OCI-M2 (cell line): Measurements from ENCODE around the gene AGK.
"Not testable (repeated sequence)": the region's sequence is repeated elsewhere in the genome, so short reads cannot be mapped to it uniquely, and the experiment has no call there.

ENCODE experiments used
- DNase-seq: peaks from one replicate; lab custom pipeline; 2025; ENCODE audit not compliant: unreplicated experiment; lab: John Stamatoyannopoulos, UW

Gene AGK

DNA sequence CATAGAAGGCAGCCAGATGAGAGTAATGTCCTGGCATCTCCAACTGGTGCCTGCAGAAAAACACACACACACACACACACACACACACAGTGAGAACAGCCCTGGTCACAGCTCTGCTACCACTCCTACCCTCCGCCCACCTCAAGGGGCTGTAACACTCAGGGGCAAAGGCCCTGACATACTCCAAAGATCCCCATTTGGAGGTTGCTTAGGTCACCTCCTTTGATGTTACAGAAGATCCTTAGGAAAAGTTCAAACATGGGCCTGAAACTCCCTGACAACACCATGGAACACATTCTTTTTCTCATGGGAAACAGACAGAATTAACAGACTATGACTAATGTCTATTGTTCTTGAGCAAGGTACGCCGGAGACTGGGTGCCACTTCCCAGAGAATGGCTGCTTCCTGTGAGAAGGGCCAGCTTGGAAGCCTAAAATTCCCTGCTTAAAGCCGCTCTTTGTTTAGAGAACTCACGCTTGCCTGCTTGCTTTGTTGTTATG, 123.0 kb downstream of the AGK start:
- no peak for DNase-seq

GRCh38 chr7:141674702-141675101, 123.5 kb downstream of the AGK start:
- no peak for DNase-seq

- DNase-seq = no peak
Measured at GRCh38 chr7:141675436-141676215, 124.4 kb downstream of the AGK start.

GRCh38 chr7:141676618-141677017, 125.4 kb downstream of the AGK start:
- DNase-seq = no peak

- no peak for DNase-seq
Measured at GRCh38 chr7:141679014-141679413, 127.8 kb downstream of the AGK start.

DNA sequence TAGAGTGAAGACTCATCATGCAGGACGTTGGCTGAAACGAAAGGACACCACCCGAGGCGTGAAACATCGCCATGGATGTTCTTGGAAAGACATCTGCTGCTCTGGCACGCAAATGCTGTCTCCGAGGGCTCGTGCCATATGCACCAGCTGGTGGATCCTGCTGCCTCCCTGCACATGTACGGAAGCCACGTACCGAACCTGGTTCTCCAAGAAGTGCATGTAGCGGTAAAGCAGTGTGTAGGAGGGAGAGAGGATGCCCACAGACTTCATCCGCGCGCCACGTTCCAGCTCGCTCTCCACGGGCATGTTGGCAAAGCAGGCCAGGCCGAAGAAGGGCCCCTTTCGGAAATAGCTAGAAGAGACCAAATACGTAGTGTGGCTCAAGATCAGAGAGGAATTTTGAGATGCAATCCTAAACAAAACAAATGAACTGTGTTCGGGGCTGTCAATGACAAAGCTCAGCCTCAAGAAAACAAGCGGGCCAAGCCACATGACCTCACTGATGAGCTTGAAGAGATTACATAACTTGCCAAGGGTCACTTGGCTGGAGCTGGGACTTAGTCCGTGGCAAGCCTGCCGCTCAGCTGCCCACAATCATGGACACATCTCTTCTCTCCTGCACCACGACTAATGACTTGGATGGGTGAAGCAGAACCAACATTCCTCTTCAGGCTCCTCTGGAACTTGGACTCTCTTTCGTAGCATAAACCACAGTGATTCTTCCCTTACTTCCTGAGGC, 134.2 kb downstream of the AGK start:
- no peak for DNase-seq

- DNase-seq = no peak
Measured at GRCh38 chr7:141686074-141686473, 134.9 kb downstream of the AGK start.

DNA sequence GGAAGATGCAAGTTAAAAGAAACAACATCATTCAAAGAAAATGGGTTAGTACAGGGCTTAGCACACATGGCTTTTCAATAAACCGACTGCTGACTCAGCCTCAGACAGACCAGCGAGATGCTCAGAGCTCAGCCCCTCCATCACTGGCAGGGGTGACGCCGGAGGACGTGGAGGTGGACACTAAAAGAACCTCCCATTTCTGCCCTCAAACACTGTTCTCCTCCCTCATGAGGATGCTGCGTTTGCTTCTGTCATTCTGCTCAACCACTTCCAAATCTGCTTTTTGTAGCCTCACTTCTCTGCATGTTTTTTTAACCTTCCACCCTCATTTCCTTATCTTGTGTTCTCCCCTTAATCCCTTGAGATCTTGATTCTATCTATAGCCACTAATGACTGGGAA, 135.5 kb downstream of the AGK start:
- DNase-seq = no peak

DNA sequence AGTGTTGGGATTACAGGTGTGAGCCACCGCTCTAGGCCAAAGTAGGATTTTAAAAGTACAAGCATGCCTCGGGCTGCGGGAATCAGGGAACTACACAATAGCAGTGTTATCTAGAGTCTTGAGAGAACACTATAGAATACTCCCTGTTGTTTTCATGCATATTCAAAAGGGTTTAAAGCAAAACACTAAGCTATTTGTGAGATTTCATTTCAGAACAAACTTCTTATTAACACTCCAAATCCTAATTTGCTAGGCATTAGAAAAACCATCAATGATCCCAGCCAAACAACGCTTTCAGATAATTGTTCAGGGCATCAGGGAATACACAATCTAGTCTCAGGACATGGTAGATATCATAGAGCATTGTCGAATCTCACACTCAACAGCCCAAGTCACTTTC, 136.8 kb downstream of the AGK start:
- DNase-seq = no peak

- not testable (repeated sequence) for DNase-seq
Measured at GRCh38 chr7:141689072-141689825, 138.0 kb downstream of the AGK start.

DNA sequence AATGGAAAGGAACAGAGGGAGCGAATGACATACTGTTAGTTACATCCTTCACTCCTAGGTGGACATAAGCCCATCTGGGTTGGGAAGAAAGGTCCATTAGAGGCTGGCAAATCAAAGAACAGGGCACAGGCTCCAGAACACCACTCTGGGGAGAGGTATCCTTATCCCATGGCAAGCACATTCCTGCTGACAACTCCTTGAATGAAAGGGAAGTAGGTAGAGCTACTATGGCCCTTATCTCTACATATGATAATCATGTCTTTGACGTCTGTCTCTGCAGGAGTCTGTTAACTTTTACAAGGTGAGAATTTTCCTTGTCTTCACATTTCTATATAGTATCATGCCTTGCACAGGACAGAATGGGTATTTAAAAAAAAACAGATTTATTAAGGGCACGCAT, 140.3 kb downstream of the AGK start:
- DNase-seq = no peak

DNA sequence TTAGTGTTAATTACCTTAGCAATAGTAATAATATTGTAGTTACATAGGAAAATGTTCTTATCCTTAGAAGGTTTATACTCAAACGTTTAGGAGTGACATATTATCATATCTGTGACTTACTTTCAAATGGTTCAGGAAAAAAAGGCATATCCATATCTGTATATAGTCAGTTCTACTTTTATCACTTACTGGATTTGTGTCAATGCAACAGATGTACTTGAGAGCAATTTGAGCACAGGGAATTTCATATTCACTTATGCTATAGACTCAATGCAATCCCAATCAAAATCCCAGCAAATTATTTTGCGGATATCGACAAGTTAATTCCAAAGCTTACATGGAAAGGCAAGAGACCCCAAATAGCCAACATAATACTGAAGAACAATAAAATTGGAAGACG, 140.8 kb downstream of the AGK start:
- no peak for DNase-seq

DNA sequence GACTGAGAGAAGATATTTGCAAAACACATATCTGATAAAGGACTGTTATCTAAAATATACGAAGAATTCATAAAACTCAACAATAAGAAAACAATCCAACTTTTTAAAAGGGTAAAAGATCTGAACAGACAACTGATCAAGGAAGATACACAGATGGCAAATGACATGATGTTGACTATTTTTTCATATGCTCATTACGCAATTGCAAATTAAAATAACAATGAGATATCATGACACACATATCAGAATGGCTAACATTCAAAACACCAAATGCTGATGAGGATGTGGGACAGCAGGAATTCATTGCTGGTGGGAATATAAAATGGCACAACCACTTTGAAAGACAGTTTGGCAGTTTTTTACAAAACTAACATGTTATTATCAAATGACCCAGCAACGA, 141.9 kb downstream of the AGK start:
- no peak for DNase-seq

DNA sequence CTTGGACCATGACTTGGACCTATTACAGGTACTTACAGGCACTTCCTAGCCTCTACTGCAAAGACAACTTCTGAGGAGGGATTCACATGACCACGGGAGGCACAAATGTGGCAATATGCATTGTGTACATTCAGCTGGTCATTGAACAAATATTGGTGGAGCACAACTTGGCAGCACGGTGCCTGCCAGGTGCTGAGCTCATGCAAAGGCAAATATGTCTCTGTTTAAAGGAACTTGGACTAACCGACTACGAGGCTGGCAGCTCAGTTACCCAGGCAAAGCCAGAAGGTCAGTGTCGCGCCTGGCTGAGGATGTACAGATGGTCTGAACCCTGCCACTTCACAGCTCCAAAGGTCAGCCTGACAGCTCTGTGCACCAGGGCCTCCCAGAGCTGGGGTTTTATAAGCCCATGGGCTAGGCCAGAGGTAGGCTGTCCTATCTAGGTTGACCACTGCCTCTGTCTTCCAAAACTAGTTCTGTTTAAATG, 144.6 kb downstream of the AGK start:
- no peak for DNase-seq

DNA sequence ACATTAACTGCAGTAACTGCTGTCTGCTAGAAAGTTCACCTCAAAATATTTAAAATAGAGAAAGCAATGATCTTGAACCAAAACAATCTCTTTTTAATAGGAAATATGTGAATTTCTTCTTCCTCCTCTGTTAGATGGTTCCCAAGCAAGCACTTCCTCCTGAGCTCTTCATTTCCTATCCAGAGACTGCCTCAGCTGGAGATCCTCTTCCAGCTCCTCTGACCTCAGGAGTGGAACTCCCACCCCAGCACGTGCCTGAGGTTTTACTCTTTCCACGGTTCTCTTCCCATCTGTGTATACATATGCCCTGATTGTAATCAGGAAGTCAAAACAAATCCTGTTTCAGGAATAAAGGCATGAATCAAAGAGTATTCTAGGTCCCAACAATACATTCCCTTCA, 145.1 kb downstream of the AGK start:
- no peak for DNase-seq

DNA sequence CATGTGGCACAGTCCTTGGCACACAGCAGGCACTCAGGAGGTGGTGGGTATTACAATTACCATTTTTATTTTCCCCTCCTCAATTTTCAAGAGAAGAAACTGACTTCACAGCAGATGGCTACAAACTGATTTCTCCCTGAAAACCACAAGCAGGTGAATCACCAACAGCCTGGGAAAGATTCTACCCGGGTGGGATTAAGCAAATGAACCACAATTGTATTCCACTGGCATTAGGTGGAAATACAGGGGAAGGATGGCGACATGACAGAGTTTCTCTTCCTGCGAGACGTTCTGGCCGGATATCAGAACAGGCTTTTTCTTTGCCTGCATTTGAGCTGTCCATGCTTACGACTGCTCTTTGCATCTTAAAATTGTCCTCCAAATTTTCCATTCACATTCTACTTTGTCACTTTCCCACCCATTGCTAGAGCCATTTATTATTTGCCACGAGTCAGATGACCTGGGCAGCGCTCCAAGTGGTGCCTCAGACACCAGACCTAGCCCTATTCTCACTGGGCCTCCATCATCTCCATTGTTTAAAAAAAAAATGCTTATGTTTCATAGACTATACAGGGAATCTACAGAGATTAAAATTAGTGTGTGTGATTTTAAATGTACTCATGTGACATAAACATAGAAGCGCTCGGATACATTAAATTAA, 146.1 kb downstream of the AGK start:
- no peak for DNase-seq

- DNase-seq = no peak
Measured at GRCh38 chr7:141698247-141699015, 147.2 kb downstream of the AGK start.

DNA sequence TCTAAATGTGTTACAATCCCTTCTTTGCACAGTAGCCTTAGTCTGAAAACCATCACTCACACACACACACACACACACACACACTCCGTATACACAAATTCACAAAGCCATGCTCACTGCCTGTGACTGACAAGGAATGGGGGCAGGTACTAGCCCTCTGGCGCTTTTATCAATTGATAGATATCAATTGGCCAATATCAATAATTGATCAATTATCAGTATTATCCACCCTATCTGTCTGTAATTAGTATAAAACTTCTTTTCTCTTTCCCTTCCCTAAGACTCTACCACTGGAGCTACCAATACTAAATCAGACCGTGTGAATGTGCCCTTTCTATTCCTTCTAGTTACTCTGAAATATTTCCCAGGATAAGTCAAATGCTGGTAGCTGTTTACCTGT, 148.7 kb downstream of the AGK start:
- DNase-seq = no peak

DNA sequence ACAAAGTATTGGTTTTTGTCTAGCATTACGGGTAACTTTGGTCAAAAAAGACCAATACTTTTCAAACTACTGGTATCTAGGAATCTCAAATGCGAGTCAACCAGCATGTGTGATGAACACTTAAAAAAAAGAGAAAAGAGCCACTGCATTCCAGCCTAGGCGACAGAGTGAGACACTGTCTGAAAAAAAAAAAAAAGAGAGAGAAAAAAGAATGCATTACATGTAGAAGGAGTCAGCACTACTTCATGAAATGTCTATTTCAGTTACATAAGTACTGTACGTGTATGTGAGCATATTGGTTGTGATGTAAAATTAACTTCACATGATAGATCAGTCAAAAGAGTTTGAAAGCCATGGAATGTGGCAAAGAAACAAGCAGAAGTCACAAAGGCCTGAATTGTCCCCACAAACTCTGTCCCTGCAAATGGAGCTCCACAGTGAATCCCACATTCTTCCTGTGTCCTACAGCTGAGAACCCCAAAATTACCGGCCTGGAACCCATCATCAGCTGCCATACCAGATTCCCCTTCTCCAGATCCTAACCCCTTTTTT, 149.2 kb downstream of the AGK start:
- no peak for DNase-seq

GRCh38 chr7:141700848-141701371, 149.7 kb downstream of the AGK start:
- DNase-seq = no peak
